Measurements from ENCODE around the gene CCDC188. TPM values are rescaled to one million over a fixed set of nuclear protein-coding genes. Genes with fewer than 3 reads are reported as not detected.

CCDC188 gene
- total and polyA plus RNA-seq, 10 of the 15 experiments (the other 5 are each of a cell fraction or from before 2014, with no cell fraction given), result not detected

DNA sequence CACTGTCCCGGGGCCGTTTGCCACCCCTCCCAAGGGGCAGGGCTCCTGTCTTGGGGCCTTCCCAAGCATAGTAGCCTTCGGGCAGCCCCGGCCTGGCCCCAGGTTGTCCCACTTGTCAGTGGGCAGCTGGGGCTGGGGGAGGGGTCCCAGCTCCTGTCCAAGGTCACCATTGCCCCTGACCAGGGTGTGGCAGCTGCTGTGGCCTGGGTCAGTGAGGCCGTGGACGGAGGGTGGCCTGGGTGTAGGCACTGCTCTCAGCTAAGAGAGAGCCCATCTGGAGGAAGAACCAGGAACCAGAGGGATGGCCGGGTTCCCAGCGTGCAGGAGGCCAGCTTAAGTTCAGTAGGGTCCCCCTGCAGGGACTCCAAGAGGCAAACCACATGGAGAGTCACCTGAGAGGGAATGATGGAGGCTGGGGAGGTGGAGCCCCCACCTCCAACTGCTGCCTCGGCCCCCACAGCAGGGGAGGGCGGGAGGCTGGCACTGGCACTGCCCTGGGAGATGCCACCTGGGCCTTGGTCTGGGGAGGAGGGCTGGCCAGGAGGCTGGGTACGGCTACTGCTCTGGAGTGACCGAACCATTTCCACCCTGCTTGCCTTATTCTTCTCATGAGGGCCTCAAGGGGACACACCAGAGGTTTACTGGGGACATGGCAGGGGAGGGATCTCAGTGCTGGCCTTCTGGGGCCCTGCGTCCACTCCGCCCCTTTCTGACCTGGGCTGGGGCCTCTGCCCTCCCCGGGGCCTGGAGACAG, 6.8 kb upstream of the CCDC188 start (continued):
- no peak for TF ChIP-seq NFYB (IDR thresholded peaks at IDR 0.05; ENCODE audit: insufficient read depth, low read depth, low read length)
- TF ChIP-seq TAF1 (IDR thresholded peaks at IDR 0.05; ENCODE audit: borderline replicate concordance, low read depth, low read length), result no peak
- TF ChIP-seq EED (IDR thresholded peaks at IDR 0.05; ENCODE audit: low read depth), result no peak

- ATAC-seq, result peak; percentile 94
- POLR2A ChIA-PET, result no interaction called here
- peak; percentile 17 for DNase-seq (ENCODE audit: low read depth, low spot score)
- H3K36me3 ChIP-seq (ENCODE audit: control insufficient read depth in 2 of 2, insufficient read depth in 2 of 2, low read length in 1 of 2), result no peaks in the 10 kb centered on the region
- H4K20me1 ChIP-seq (ENCODE audit: control insufficient read depth, insufficient read depth), result no peaks in the 10 kb centered on the region
- H3K79me2 ChIP-seq (ENCODE audit: control insufficient read depth, insufficient read depth, low read length), result no peaks in the 10 kb centered on the region
- in situ Hi-C loops (cut with MboI), result loop anchor here (10.0 kb wide), 2 partner anchors 108 to 138 kb away; partner anchors contain the start of gene RTN4R
- peak; percentile 89 for FAIRE-seq
- intact Hi-C loops (cut with micrococcal nuclease; ENCODE audit: unreplicated experiment), result loop anchor here (1.0 to 5.0 kb wide), 5 partner anchors 80 to 340 kb away; partner anchors contain the start of genes KLHL22 and RTN4R
- H3K9ac ChIP-seq (ENCODE audit: control insufficient read depth, insufficient read depth, low read length), result no peak overlapping the region
- no peaks in the 10 kb centered on the region for H3K4me1 ChIP-seq (ENCODE audit: control insufficient read depth, insufficient read depth, low read length)
- no TSS peak for BruUV-seq (replicated peaks)
- 24% methylated on average over 15 of the region's 17 CpGs for WGBS (ENCODE audit: insufficient coverage, insufficient replicate concordance, low lambda C conversion rate, missing lambda C conversion rate)
- SMC1A ChIA-PET (ENCODE audit: uncharacterized antibody, unreplicated experiment), result interaction anchor here (0.9 to 1.1 kb wide), 2 partner anchors 129 to 300 kb away, joined by 3 read pairs; no protein-coding TSS in a partner anchor
- H3K27me3 ChIP-seq (replicated peaks in 1 of 2; ENCODE audit: control insufficient read depth in 2 of 2, insufficient read depth in 2 of 2, low read length in 1 of 2), result peaks cover 1 to 2% of the 10 kb centered on the region in 2 experiments; a peak in 3 of 4 replicates
- RAD21 ChIA-PET (ENCODE audit: unreplicated experiment), result interaction anchor here (0.8 to 1.3 kb wide), 6 partner anchors 10 to 130 kb away, joined by 3 to 21 read pairs (median 4); no protein-coding TSS in a partner anchor
- H3K4me2 ChIP-seq (ENCODE audit: control insufficient read depth, insufficient read depth), result no peak overlapping the region
- no peak overlapping the region for H3K27ac ChIP-seq (ENCODE audit: control insufficient read depth, insufficient read depth)
- H2AFZ ChIP-seq (ENCODE audit: control insufficient read depth, low read depth, low read length), result no peak overlapping the region
- H3K9me3 ChIP-seq (replicated peaks; ENCODE audit: control insufficient read depth, insufficient read depth, low read length), result no peaks in the 10 kb centered on the region
- H3K4me3 ChIP-seq, result no peak overlapping the region
- CTCF ChIA-PET, result interaction anchor here (0.7 to 2.5 kb wide), 19 partner anchors 10 to 185 kb away, joined by 3 to 29 read pairs (median 3); no protein-coding TSS in a partner anchor
- TF ChIP-seq IRF4 (IDR thresholded peaks at IDR 0.05; ENCODE audit: low read depth, low read length), result 0 out of 2 replicates have a peak, but pooled peaks have one; percentile 35
- TF ChIP-seq TCF12 (IDR thresholded peaks at IDR 0.05; ENCODE audit: low read depth, low read length), result peak; percentile 77
- peak; percentile 42; the same call in 1 of the 2 replicates for TF ChIP-seq LARP7 (IDR thresholded peaks at IDR 0.05)
- peak; percentile 38; the same call in 1 of the 2 replicates for TF ChIP-seq RUNX3 (IDR thresholded peaks at IDR 0.05; ENCODE audit: low read length)
- peak; percentile 92 to 99 (median 98) for TF ChIP-seq CTCF (IDR thresholded peaks at IDR 0.05 in 2 of 3, conservative IDR thresholded peaks at IDR 0.05 in 1 of 3; ENCODE audit: control insufficient read depth in 2 of 3, extremely low read depth in 1 of 3, insufficient read depth in 1 of 3, low read depth in 3 of 3, low read length in 3 of 3)
- TF ChIP-seq MEF2A (IDR thresholded peaks at IDR 0.05; ENCODE audit: insufficient read depth, low read depth, low read length), result no peak
- peak; percentile 89 for TF ChIP-seq TCF3 (IDR thresholded peaks at IDR 0.05; ENCODE audit: borderline replicate concordance, insufficient read depth, low read depth, low read length)
- 0 out of 2 replicates have a peak, but pooled peaks have one; percentile 31 for TF ChIP-seq ZNF207 (IDR thresholded peaks at IDR 0.05; ENCODE audit: borderline replicate concordance)
- TF ChIP-seq SMC3 (IDR thresholded peaks at IDR 0.05; ENCODE audit: borderline replicate concordance, low read length), result peak; percentile 100
- TF ChIP-seq TAF1 (IDR thresholded peaks at IDR 0.05; ENCODE audit: borderline replicate concordance, low read depth, low read length), result no peak
- TF ChIP-seq RAD21 (IDR thresholded peaks at IDR 0.05; ENCODE audit: insufficient read depth, low read depth, low read length), result peak; percentile 100
- no peak for TF ChIP-seq CEBPZ (IDR thresholded peaks at IDR 0.05; ENCODE audit: low read depth, low read length)
These were observed 6.0 kb upstream of the CCDC188 start for GRCh38 chr22:20156611-20157429.

All from GM12878 (cell line).